HTERT RPE-1 (cell line): ENCODE data around the gene DPEP2NB.
"Not testable (repeated sequence)": the region's sequence is repeated elsewhere in the genome, so short reads cannot be mapped to it uniquely, and the experiment has no call there.

ENCODE experiments used
- in situ Hi-C: fragments of 300-500 bp; cut with MboI; formaldehyde crosslinking; loops from 4 replicates; pipeline ENCODE4 v1.14.3; 2020; ENCODE audit warnings: low sequenced_read_pairs

Gene DPEP2NB

GRCh38 chr16:68015681-68016080 lies at the start of gene DPEP2NB:
TSS of gene DPEP2NB (minus strand) at chr16:68015911. CDS start at chr16:68015770, 141 bp downstream.
- in situ Hi-C loops: no loop called here

- in situ Hi-C loops: no loop called here
Measured at GRCh38 chr16:68064791-68065365, 49.2 kb upstream of the DPEP2NB start.

- in situ Hi-C loops: no loop called here
Measured at GRCh38 chr16:68062910-68063393, 47.2 kb upstream of the DPEP2NB start.

GRCh38 chr16:68061396-68061795 lies 45.7 kb upstream of the DPEP2NB start:
- in situ Hi-C loops: no loop called here

- in situ Hi-C loops: no loop called here
Measured at GRCh38 chr16:68059804-68060203, 44.1 kb upstream of the DPEP2NB start.

- in situ Hi-C loops: no loop called here
Measured at GRCh38 chr16:68055395-68055794, 39.7 kb upstream of the DPEP2NB start.

- in situ Hi-C loops: no loop called here
Measured at GRCh38 chr16:68049449-68049848, 33.7 kb upstream of the DPEP2NB start.

- in situ Hi-C loops: no loop called here
Measured at GRCh38 chr16:68047987-68048386, 32.3 kb upstream of the DPEP2NB start.

- in situ Hi-C loops: no loop called here
Measured at GRCh38 chr16:68046106-68046505, 30.4 kb upstream of the DPEP2NB start.

- in situ Hi-C loops: no loop called here
Measured at GRCh38 chr16:68041783-68042182, 26.1 kb upstream of the DPEP2NB start.

- in situ Hi-C loops: no loop called here
Measured at GRCh38 chr16:68040506-68041288, 25.0 kb upstream of the DPEP2NB start.

GRCh38 chr16:68037841-68038597 lies 22.3 kb upstream of the DPEP2NB start:
- in situ Hi-C loops: no loop called here

GRCh38 chr16:68035227-68035626 lies 19.5 kb upstream of the DPEP2NB start:
- in situ Hi-C loops: no loop called here

GRCh38 chr16:68033101-68033500 lies 17.4 kb upstream of the DPEP2NB start:
- in situ Hi-C loops: no loop called here

GRCh38 chr16:68031951-68032350 lies 16.2 kb upstream of the DPEP2NB start:
- in situ Hi-C loops: no loop called here

GRCh38 chr16:68030108-68030507 lies 14.4 kb upstream of the DPEP2NB start:
- in situ Hi-C loops: not testable (repeated sequence)

GRCh38 chr16:68028996-68029395 lies 13.3 kb upstream of the DPEP2NB start:
- in situ Hi-C loops: no loop called here

GRCh38 chr16:68022728-68023537 lies 7.2 kb upstream of the DPEP2NB start, which contains the start of the genes DDX28 and DUS2:
TSS of gene DDX28 (minus strand) at chr16:68023232. CDS start at chr16:68023202, 30 bp downstream.
TSS of gene DUS2 (plus strand) at chr16:68023284. CDS start at chr16:68038024, 14,740 bp downstream.
- in situ Hi-C loops: no loop called here

GRCh38 chr16:68022278-68022727 lies 6.6 kb upstream of the DPEP2NB start:
- in situ Hi-C loops: no loop called here

GRCh38 chr16:68021490-68021889 lies 5.8 kb upstream of the DPEP2NB start:
- in situ Hi-C loops: no loop called here
